B cell (primary cell): ENCODE results near the gene MYBPC3. TPM values are rescaled to one million over a fixed set of nuclear protein-coding genes. Genes with fewer than 3 reads are reported as not detected.
"Not testable (repeated sequence)": the region's sequence is repeated elsewhere in the genome, so short reads cannot be mapped to it uniquely, and the experiment has no call there.

Source experiments
- ATAC-seq: fragments of 200-7000 bp; cut with Tn5 transposase; one replicate; pipeline ENCODE4 v1.10.0; 2021; ENCODE audit warnings: low read depth, mild to moderate bottlenecking, moderate number of reproducible peaks, moderate library complexity
- CTCF ChIA-PET: fragments of 350-600 bp; sonication (Branson Sonifier 250); formaldehyde crosslinking; loops from one replicate; lab custom pipeline; 2021; ENCODE audit warnings: antibody characterized with exemption, inconsistent platforms; lab: Charles Lee
- POLR2A ChIA-PET: fragments of 350-600 bp; sonication (Branson Sonifier 250); formaldehyde crosslinking; loops from one replicate; lab custom pipeline; 2021; ENCODE audit warnings: antibody characterized with exemption; lab: Charles Lee
- DNase-seq: peaks from one replicate; pipeline ENCODE4 v3.0.0; 2013
- H2AFZ ChIP-seq: 2 replicates; pipeline ENCODE4 v1.6.1; 2012; ENCODE audit warnings: mild to moderate bottlenecking, low read depth, low read length; ENCODE audit not compliant: insufficient read depth, poor library complexity, severe bottlenecking
- H3K27ac ChIP-seq, 2 donors: 1 replicate in 1 of 2; 2 replicates in 1 of 2; pipeline ENCODE4 v1.5.1; 2012 to 2013; ENCODE audit warnings: low read length in 2 of 2, mild to moderate bottlenecking in 2 of 2, moderate library complexity in 1 of 2
- H3K27me3 ChIP-seq, 4 experiments: fragments of 200-600 bp in 1 of 4; sonication (generic) in 1 of 4; replicated peaks in 1 of 4; 1 replicate in 2 of 4; 2 replicates in 2 of 4; pipeline versions ENCODE4 v1.6.1 to v1.7.0; 2013 to 2016; ENCODE audit warnings: low read length in 3 of 4, mild to moderate bottlenecking in 2 of 4, mixed read lengths in 1 of 4, moderate library complexity in 1 of 4; ENCODE audit not compliant: insufficient read depth in 4 of 4, control insufficient read depth in 3 of 4; ENCODE audit errors: control extremely low read depth in 1 of 4
- H3K36me3 ChIP-seq, 2 experiments: replicated peaks in 1 of 2; 1 replicate in 1 of 2; 2 replicates in 1 of 2; pipeline versions ENCODE4 v1.6.1 to v1.7.1; 2013; ENCODE audit warnings: low read length in 1 of 2; ENCODE audit not compliant: insufficient read depth in 2 of 2, control insufficient read depth in 1 of 2; ENCODE audit errors: control extremely low read depth in 1 of 2, extremely low read depth in 1 of 2
- H3K4me1 ChIP-seq, 2 donors: fragments of 200-600 bp in 1 of 2; sonication (generic) in 1 of 2; 1 replicate in 1 of 2; 2 replicates in 1 of 2; pipeline versions ENCODE4 v1.5.1 to v1.6.1; 2013 to 2017; ENCODE audit warnings: low read length in 2 of 2; ENCODE audit not compliant: control insufficient read depth in 2 of 2, insufficient read depth in 2 of 2
- H3K4me2 ChIP-seq: replicated peaks from 2 replicates; pipeline ENCODE3; 2012; ENCODE audit warnings: mild to moderate bottlenecking, low read depth, low read length; ENCODE audit not compliant: poor library complexity, severe bottlenecking
- H3K4me3 ChIP-seq, 5 experiments: fragments of 200-600 bp in 1 of 5; sonication (generic) in 1 of 5; 1 replicate in 3 of 5; 2 replicates in 2 of 5; pipeline versions ENCODE4 v1.5.1 to v1.7.0; 2011 to 2016; ENCODE audit warnings: low read length in 4 of 5, mild to moderate bottlenecking in 4 of 5, low read depth in 2 of 5, control low read depth in 1 of 5, moderate library complexity in 1 of 5; ENCODE audit not compliant: insufficient read depth in 1 of 5; ENCODE audit errors: control extremely low read depth in 1 of 5, extremely low read depth in 1 of 5
- H3K79me2 ChIP-seq: fragments of 200-600 bp; sonication (generic); one replicate; pipeline ENCODE4 v1.6.0; 2016; ENCODE audit warnings: low read length; ENCODE audit not compliant: control insufficient read depth, insufficient read depth
- H3K9ac ChIP-seq: fragments of 200-600 bp; sonication (generic); 2 replicates; pipeline ENCODE4 v1.6.1; 2017; ENCODE audit warnings: mild to moderate bottlenecking, low read length, moderate library complexity
- H3K9me3 ChIP-seq, 3 donors: one replicate each; pipeline versions ENCODE4 v1.6.1 to v1.7.1; 2013; ENCODE audit warnings: low read length in 2 of 3; ENCODE audit not compliant: control insufficient read depth in 2 of 3, insufficient read depth in 1 of 3; ENCODE audit errors: control extremely low read depth in 1 of 3
- H4K20me1 ChIP-seq: 2 replicates; pipeline ENCODE4 v1.6.0; 2012; ENCODE audit warnings: mild to moderate bottlenecking, low read length; ENCODE audit not compliant: insufficient read depth, control insufficient read depth, poor library complexity, severe bottlenecking
- H3K27ac Mint-ChIP-seq: one replicate; pipeline ENCODE4 v1.8.0; 2021; ENCODE audit warnings: mixed read lengths
- H3K27me3 Mint-ChIP-seq: one replicate; pipeline ENCODE4 v1.8.0; 2021; ENCODE audit warnings: mixed read lengths
- H3K4me1 Mint-ChIP-seq: one replicate; pipeline ENCODE4 v1.8.0; 2021; ENCODE audit warnings: mixed read lengths
- H3K4me3 Mint-ChIP-seq: one replicate; pipeline ENCODE4 v1.8.0; 2021; ENCODE audit warnings: mixed read lengths
- H3K9me3 Mint-ChIP-seq: one replicate; pipeline ENCODE4 v1.8.0; 2022; ENCODE audit warnings: mixed read lengths; ENCODE audit not compliant: insufficient read depth
- CTCF ChIP-seq: fragments of 200-600 bp; IDR thresholded peaks from one replicate; pipeline ENCODE4 v1.8.0; 2022; ENCODE audit warnings: antibody characterized with exemption, mild to moderate bottlenecking
- EZH2 ChIP-seq: IDR thresholded peaks from 2 replicates; pipeline ENCODE4 v1.6.1; 2012; ENCODE audit warnings: borderline replicate concordance, low read depth, mild to moderate bottlenecking, moderate library complexity, low read length; ENCODE audit not compliant: insufficient read depth, poor library complexity, severe bottlenecking
- WGBS: methylation state at CpG from one replicate; pipeline ENCODE4 v1.1.5; 2013; ENCODE audit warnings: missing lambda C conversion rate; ENCODE audit not compliant: insufficient coverage; 5-methylcytosine and 5-hydroxymethylcytosine counted together
- intact Hi-C: fragments of 100-400 bp; cut with micrococcal nuclease; formaldehyde crosslinking; loops from one replicate; pipeline ENCODE4 v1.10.0; 2022
- polyA plus RNA-seq: library from polyadenylated mRNA; depleted of rRNA; stranded (reverse); fragments of >200 nt; gene quantifications from 2 replicates; pipeline ENCODE4 v1.2.3, GENCODE V29; 2012
- total RNA-seq, 2 donors: library from RNA; stranded (reverse); fragments of 120-200 nt in 1 of 2; gene quantifications; 1 replicate in 1 of 2; 2 replicates in 1 of 2; pipeline versions ENCODE4 v1.2.3 to v1.2.4, GENCODE V29; 2013 to 2022

The MYBPC3 gene
- total and polyA plus RNA-seq, 2 donors (not counting 1 experiment from before 2014, with no cell fraction given): 0.67 to 1.4 TPM

- ATAC-seq (no peak), DNase-seq (no peak)
- Histone ChIP-seq H3K4me3 (no peak overlapping the region), H3K36me3 (peaks cover 0 to 2% of the 10 kb centered on the region in 2 experiments), H3K9me3 (no peaks in the 10 kb centered on the region), H3K27me3 (no peaks in the 10 kb centered on the region), H3K9ac (no peak overlapping the region), H3K4me1 (no peaks in the 10 kb centered on the region), H2AFZ (no peak overlapping the region), H3K27ac (no peak overlapping the region), H4K20me1 (no peaks in the 10 kb centered on the region), H3K79me2 (no peaks in the 10 kb centered on the region), H3K4me2 (no peak overlapping the region)
- H3K4me3 Mint-ChIP-seq: no peak overlapping the region
- 88% methylated on average over 9 of the region's 9 CpGs for WGBS
- no peaks in the 10 kb centered on the region for H3K9me3 Mint-ChIP-seq
- intact Hi-C loops: no loop called here
- H3K4me1 Mint-ChIP-seq: no peaks in the 10 kb centered on the region
- TF ChIP-seq CTCF (no peak), EZH2 (no peak)
- no peaks in the 10 kb centered on the region for H3K27me3 Mint-ChIP-seq
- H3K27ac Mint-ChIP-seq: no peak overlapping the region
- ChIA-PET POLR2A (interaction anchor here (0.5 to 0.6 kb wide), 2 partner anchors 95 to 111 kb away, joined by 3 to 4 read pairs; no protein-coding TSS in a partner anchor), CTCF (no interaction called here)
Measured at GRCh38 chr11:47335733-47336132, 16.8 kb downstream of the MYBPC3 start.

DNA sequence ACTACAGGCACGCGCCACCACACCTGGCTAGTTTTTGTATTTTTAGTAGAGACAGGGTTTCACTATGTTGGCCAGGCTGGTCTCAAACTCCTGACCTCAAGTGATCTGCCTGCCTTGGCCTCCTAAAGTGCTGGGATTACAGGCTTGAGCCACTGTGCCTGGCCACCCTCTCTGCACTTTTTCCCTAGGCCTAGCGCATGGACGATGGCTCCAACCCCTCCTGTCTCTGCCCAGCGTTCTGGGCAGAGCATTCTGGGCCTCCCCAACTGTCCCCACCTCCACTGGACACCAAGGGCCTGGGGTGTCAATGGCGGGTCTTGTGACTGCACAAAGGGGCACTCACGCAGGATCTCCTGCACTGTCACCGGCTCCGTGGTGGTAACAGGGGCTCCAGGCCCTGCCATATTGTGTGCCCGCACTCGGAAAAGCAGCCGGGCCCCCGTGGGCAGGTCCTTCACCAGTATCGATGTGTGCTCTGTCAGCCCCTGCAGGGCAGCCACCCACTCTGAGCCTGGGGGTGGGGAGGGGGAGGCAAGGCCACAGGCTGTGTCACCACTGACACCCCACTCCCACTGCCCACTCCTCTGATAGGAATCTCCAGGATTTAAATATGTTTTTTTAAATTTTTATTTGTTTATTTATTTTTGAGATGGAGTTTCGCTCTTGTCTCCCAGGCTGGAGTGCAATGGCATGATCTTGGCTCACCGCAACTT is 17.6 kb downstream of the MYBPC3 start:
- H3K9ac ChIP-seq, H3K27ac Mint-ChIP-seq, H3K27me3 ChIP-seq, H2AFZ ChIP-seq, H3K4me2 ChIP-seq, H3K4me1 Mint-ChIP-seq, H3K27me3 Mint-ChIP-seq, H3K79me2 ChIP-seq, ATAC-seq, H3K4me3 ChIP-seq, H3K9me3 ChIP-seq, H3K4me1 ChIP-seq, H4K20me1 ChIP-seq, H3K27ac ChIP-seq, H3K4me3 Mint-ChIP-seq, H3K9me3 Mint-ChIP-seq, DNase-seq, intact Hi-C loops: not testable (repeated sequence)
- CTCF ChIA-PET: interaction anchor here (0.6 to 0.7 kb wide), 2 partner anchors 32 to 72 kb away, joined by 3 read pairs; no protein-coding TSS in a partner anchor
- 99% methylated on average over 13 of the region's 16 CpGs for WGBS
- POLR2A ChIA-PET: interaction anchor here (0.6 kb wide), 1 partner anchor 96 kb away, joined by 4 read pairs; no protein-coding TSS in a partner anchor
- peaks cover 0 to 10% of the 10 kb centered on the region in 2 experiments for H3K36me3 ChIP-seq
